GM23338 (cell line): Measurements from ENCODE around the gene PARVG. TPM values are rescaled to one million over a fixed set of nuclear protein-coding genes. Genes with fewer than 3 reads are reported as not detected.

Experiments
- ATAC-seq: fragments of 200-7000 bp; cut with Tn5 transposase; 3 replicates; pipeline ENCODE4 v1.9.1; 2020
- DNase-seq: peaks from one replicate; pipeline ENCODE4 v3.0.0-alpha.2; 2015; ENCODE audit warnings: low spot score
- H2AFZ ChIP-seq: fragments of 200-600 bp; sonication (generic); 2 replicates; pipeline ENCODE4 v1.8.0; 2016; ENCODE audit warnings: antibody characterized with exemption, mild to moderate bottlenecking, moderate library complexity
- H3F3A ChIP-seq: fragments of 200-600 bp; sonication (generic); replicated peaks from 2 replicates; pipeline ENCODE4 v1.8.0; 2017; ENCODE audit warnings: antibody characterized with exemption, mixed run types, low read depth
- H3K27ac ChIP-seq: fragments of 200-600 bp; sonication (generic); 2 replicates; pipeline ENCODE4 v1.6.1; 2016; ENCODE audit warnings: low read depth
- H3K27me3 ChIP-seq: fragments of 200-600 bp; sonication (generic); 2 replicates; pipeline ENCODE4 v1.8.0; 2016; ENCODE audit warnings: mild to moderate bottlenecking, mixed run types, moderate library complexity; ENCODE audit not compliant: insufficient read depth
- H3K36me3 ChIP-seq: fragments of 200-600 bp; sonication (generic); 2 replicates; pipeline ENCODE4 v1.8.0; 2016; ENCODE audit warnings: mild to moderate bottlenecking; ENCODE audit not compliant: insufficient read depth
- H3K4me1 ChIP-seq: fragments of 200-600 bp; sonication (generic); 2 replicates; pipeline ENCODE4 v1.8.0; 2016; ENCODE audit warnings: mild to moderate bottlenecking, moderate library complexity; ENCODE audit not compliant: insufficient read depth
- H3K4me2 ChIP-seq: fragments of 200-600 bp; sonication (generic); 2 replicates; pipeline ENCODE4 v1.7.1; 2017; ENCODE audit warnings: mixed run types
- H3K4me3 ChIP-seq: fragments of 200-600 bp; sonication (generic); 2 replicates; pipeline ENCODE4 v1.6.1; 2016; ENCODE audit warnings: mixed run types
- H3K79me2 ChIP-seq: fragments of 200-600 bp; sonication (generic); replicated peaks from 2 replicates; pipeline ENCODE4 v1.8.0; 2017; ENCODE audit warnings: mild to moderate bottlenecking; ENCODE audit not compliant: insufficient read depth
- H3K9me2 ChIP-seq: fragments of 200-600 bp; sonication (generic); 2 replicates; pipeline ENCODE4 v1.8.0; 2017; ENCODE audit not compliant: insufficient read depth
- H4K20me1 ChIP-seq: fragments of 200-600 bp; sonication (generic); replicated peaks from 2 replicates; pipeline ENCODE4 v1.8.0; 2017; ENCODE audit warnings: mild to moderate bottlenecking; ENCODE audit not compliant: insufficient read depth
- H3K27ac Mint-ChIP-seq: 2 replicates; pipeline ENCODE4 v1.8.0; 2020; ENCODE audit warnings: inconsistent platforms, mild to moderate bottlenecking, moderate library complexity, mixed read lengths
- H3K27me3 Mint-ChIP-seq: 3 replicates; pipeline ENCODE4 v1.8.0; 2022; ENCODE audit warnings: low read depth, mild to moderate bottlenecking, moderate library complexity, mixed read lengths, inconsistent platforms; ENCODE audit not compliant: insufficient read depth, poor library complexity
- H3K36me3 Mint-ChIP-seq: 3 replicates; pipeline ENCODE4 v1.8.0; 2021; ENCODE audit warnings: low read depth, mild to moderate bottlenecking, inconsistent platforms, moderate library complexity, mixed read lengths
- H3K4me1 Mint-ChIP-seq: 3 replicates; pipeline ENCODE4 v1.8.0; 2020; ENCODE audit warnings: mild to moderate bottlenecking, inconsistent platforms, mixed read lengths
- H3K4me3 Mint-ChIP-seq: 3 replicates; pipeline ENCODE4 v1.8.0; 2021; ENCODE audit warnings: moderate library complexity, mild to moderate bottlenecking, inconsistent platforms, mixed read lengths
- H3K9me3 Mint-ChIP-seq: 3 replicates; pipeline ENCODE4 v1.8.0; 2020; ENCODE audit warnings: moderate library complexity, mild to moderate bottlenecking, inconsistent platforms, mixed read lengths
- CREB1 ChIP-seq: fragments of 250-450 bp; sonication (Bioruptor Pico); IDR thresholded peaks from 2 replicates; pipeline ENCODE4 v1.5.0; 2020; ENCODE audit warnings: low read depth, mild to moderate bottlenecking, moderate library complexity
- ETS1 ChIP-seq: IDR thresholded peaks from 2 replicates; pipeline ENCODE4 v1.6.1; 2016; ENCODE audit warnings: antibody characterized with exemption
- EZH2phosphoT487 ChIP-seq: fragments of 200-600 bp; sonication (generic); IDR thresholded peaks from one replicate; pipeline ENCODE4 v1.8.1; 2018; ENCODE audit warnings: antibody characterized with exemption; ENCODE audit not compliant: unreplicated experiment
- JUNB ChIP-seq: IDR thresholded peaks from one replicate; pipeline ENCODE4 v1.6.1; 2016; ENCODE audit warnings: antibody characterized with exemption; ENCODE audit not compliant: unreplicated experiment
- POLR2AphosphoS5 ChIP-seq: IDR thresholded peaks from 2 replicates; pipeline ENCODE4 v1.6.1; 2016; ENCODE audit warnings: antibody characterized with exemption, low read depth
- REST ChIP-seq: IDR thresholded peaks from one replicate; pipeline ENCODE4 v1.6.1; 2018; ENCODE audit warnings: antibody characterized with exemption; ENCODE audit not compliant: unreplicated experiment
- polyA plus RNA-seq: library from polyadenylated mRNA; unstranded; fragments of >200 nt; fragmentation: Nextera tagmentation; extraction: Ambion mirVana; gene quantifications from 2 replicates; pipeline ENCODE4 v1.2.1, GENCODE V29; 2016
- total RNA-seq: library from RNA; depleted of rRNA; stranded (reverse); fragments of >200 nt; shearing (Covaris generic); gene quantifications from 2 replicates; pipeline ENCODE4 v1.2.3, GENCODE V29; 2014; rRNA removed

Gene PARVG
- total and polyA plus RNA-seq, 2 experiments from 2014 or later = 0.14 to 0.31 TPM

GRCh38 chr22:44256556-44257485 lies 76.1 kb downstream of the PARVG start:
- no peaks in the 10 kb centered on the region for H4K20me1 ChIP-seq
- Mint-ChIP-seq H3K27ac (no peak overlapping the region; the same call in 1 of the 2 replicates), H3K4me1 (peaks cover 12% of the 10 kb centered on the region), H3K36me3 (peaks cover 7% of the 10 kb centered on the region; the same call in 2 of the 3 replicates), H3K4me3 (no peak overlapping the region; the same call in 2 of the 3 replicates), H3K9me3 (peaks cover 5% of the 10 kb centered on the region), H3K27me3 (peaks cover 15% of the 10 kb centered on the region)
- H3K4me2 ChIP-seq = no peak overlapping the region
- TF ChIP-seq POLR2AphosphoS5 (no peak), JUNB (no peak), ETS1 (no peak), CREB1 (CRISPR knock-in tag) (no peak), EZH2phosphoT487 (no peak), REST (no peak)
- no peak overlapping the region for H3K4me3 ChIP-seq
- no peaks in the 10 kb centered on the region for H3K79me2 ChIP-seq
- no peak overlapping the region for H3K27ac ChIP-seq
- no peaks in the 10 kb centered on the region for H3K9me2 ChIP-seq
- 0 out of 2 replicates have a peak, but pooled peaks cover 4% of the 10 kb centered on the region for H3K4me1 ChIP-seq
- H3K27me3 ChIP-seq = no peaks in the 10 kb centered on the region
- ATAC-seq = peak; percentile 83
- no peaks in the 10 kb centered on the region for H3K36me3 ChIP-seq
- H3F3A ChIP-seq = no peaks in the 10 kb centered on the region
- DNase-seq = no peak
- H2AFZ ChIP-seq = no peak overlapping the region

Other genes with a start within 250 kb of the PARVG start
- gene SAMM50, start 225.5 kb upstream of the PARVG start, total RNA-seq = 58.6 and 68.0 TPM in 2 replicates
- gene SAMM50, start 225.5 kb upstream of the PARVG start, polyA plus RNA-seq = 49.6 and 60.3 TPM in 2 replicates
- gene PARVB, start 156.6 kb upstream of the PARVG start, total RNA-seq = 7.7 and 15.5 TPM in 2 replicates
- 4.0 and 4.3 TPM in 2 replicates for gene PARVB, start 156.6 kb upstream of the PARVG start, polyA plus RNA-seq
- 3.4 and 4.3 TPM in 2 replicates for gene SHISAL1, start 132.0 kb downstream of the PARVG start, total RNA-seq
- 0.64 and 0.71 TPM in 2 replicates for gene SHISAL1, start 132.0 kb downstream of the PARVG start, polyA plus RNA-seq